ENCODE data around the gene SLC44A5. TPM values are rescaled to one million over a fixed set of nuclear protein-coding genes. Genes with fewer than 3 reads are reported as not detected.
"Not testable (repeated sequence)": the region's sequence is repeated elsewhere in the genome, so short reads cannot be mapped to it uniquely, and the experiment has no call there.

SLC44A5 gene
- total RNA-seq, 1 experiment from 2014 or later: 5.9 TPM

- DNase-seq (ENCODE audit: extremely low read depth, low read depth): no peak
Measured at GRCh38 chr1:75528001-75528400, 82.9 kb downstream of the SLC44A5 start.

DNA sequence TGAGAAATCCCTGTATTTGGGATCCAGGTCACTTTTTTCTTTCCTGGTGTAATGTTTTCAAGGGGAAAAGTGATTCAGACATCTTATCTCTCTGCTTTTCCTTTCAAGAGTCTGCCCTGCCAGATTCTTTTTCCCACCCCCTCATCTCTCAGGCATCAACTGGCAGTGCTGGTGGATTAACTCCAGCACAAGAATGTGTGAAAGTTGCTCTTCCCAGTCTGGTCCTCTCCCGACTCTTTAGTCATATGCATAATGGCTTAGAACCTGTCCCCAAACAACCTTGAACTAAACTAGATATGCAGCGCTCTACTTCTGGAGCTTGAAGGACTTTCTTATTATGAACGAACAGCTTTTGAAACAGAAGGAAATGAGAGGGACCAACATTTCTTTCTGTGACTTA, 88.5 kb downstream of the SLC44A5 start:
- DNase-seq (ENCODE audit: extremely low read depth, low read depth): no peak

GRCh38 chr1:75521658-75522057, 89.3 kb downstream of the SLC44A5 start:
- no peak for DNase-seq (ENCODE audit: extremely low read depth, low read depth)

DNA sequence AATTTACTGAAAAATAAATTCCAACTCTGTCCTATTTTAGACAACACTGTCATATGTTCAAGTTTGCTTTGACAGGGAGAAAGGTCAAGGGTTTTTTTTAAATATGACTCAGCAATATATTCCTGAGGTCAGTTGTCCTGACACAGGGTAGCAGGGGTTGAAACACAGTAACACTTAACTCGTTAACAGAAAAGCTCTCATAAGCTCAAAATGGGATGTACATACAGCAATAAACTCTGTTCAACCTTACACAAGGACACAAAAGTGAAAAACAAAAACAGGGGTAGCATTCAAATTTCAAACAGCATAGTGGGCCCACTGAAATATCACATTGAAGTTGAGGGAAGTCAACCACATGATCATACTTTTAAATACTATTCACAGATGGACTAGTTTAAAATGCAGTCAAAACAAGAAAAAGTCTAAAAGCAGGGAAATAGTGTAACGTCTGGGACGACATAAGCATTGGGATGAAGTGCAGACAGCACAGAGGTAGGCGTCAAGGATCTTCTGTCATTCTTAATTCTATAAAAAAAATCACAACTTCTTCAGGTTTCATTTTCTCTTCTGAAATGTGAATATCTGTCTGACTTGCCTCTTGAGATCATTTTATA, 89.9 kb downstream of the SLC44A5 start:
- peak; percentile 3 for DNase-seq (ENCODE audit: extremely low read depth, low read depth)

DNA sequence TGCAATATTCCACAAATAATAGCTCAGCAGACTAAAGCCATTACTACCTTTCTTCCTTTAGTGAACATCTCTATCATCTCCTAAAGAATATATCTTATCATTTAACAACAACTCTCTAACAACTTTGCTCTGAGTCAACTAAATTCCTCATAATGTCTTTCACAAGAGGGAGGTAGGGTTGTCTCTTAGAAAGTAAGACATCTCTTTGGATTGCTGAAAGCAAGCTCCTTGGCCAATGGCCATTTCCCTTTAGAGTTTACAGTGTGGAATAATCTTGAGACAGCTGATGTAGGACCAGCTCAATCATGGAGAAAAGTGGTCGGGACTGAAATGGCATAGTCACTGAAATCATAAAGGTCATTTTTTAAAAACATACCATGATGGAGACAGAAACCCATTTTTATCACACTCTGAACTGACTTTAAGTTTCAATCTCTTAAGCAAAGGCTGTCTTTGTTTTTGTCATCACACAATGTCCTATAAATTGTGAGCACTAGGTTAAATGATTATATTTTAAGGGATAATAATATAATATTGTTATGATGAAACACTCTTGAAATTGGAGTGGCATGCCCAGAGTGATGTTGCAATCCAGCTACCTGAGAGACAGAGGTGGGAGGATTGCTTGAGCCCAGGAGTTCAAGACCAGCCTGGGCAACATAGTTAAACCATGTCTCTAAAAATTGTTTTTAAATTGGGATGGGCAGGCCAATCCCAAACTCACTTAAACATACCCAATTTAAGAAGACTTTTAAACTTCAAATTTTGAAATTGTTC, 91.1 kb downstream of the SLC44A5 start:
- no peak for DNase-seq (ENCODE audit: extremely low read depth, low read depth)

DNA sequence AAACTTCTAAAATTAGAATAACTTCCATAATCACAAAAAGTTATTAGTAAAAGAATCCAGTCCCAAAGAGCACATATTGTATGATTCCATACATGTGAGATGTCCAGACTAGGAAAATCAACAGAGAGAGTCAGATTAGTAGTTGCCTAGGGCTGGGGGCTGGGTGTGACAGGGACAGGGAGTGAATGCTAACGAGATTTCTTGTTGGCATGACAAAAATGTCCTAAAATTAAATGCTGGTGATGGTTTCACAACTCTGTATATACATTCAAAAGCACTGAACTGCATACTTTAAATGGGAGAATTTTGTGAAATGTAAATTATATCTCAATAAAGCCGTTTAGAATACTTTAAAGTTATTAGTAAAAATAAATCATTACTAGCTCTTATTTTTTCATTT, 92.2 kb downstream of the SLC44A5 start:
- DNase-seq (ENCODE audit: extremely low read depth, low read depth): no peak

GRCh38 chr1:75514270-75514669, 96.6 kb downstream of the SLC44A5 start:
- DNase-seq (ENCODE audit: extremely low read depth, low read depth): no peak

DNA sequence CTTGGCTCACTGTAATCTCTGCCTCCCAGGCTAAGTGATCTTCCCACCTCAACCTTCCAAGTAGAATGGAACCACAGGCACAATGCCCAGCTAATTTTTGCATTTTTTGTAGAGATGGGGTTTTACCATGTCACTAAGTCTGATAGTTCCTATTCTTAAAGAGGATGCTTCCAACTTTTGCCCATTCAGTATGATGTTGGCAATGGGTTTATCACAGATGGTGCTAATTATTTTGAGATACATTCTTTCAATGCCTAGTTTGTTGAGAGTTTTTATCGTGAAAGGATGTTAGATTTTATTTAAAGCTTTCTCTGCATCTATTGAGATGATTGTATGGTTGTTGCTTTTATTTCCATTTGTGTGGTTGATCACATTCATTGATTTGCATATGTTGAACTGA, 103.9 kb downstream of the SLC44A5 start:
- no peak for DNase-seq (ENCODE audit: extremely low read depth, low read depth)

GRCh38 chr1:75503221-75503974, 107.5 kb downstream of the SLC44A5 start:
- DNase-seq (ENCODE audit: extremely low read depth, low read depth): no peak

- DNase-seq (ENCODE audit: extremely low read depth, low read depth): no peak
Measured at GRCh38 chr1:75502776-75503175, 108.1 kb downstream of the SLC44A5 start.

DNA sequence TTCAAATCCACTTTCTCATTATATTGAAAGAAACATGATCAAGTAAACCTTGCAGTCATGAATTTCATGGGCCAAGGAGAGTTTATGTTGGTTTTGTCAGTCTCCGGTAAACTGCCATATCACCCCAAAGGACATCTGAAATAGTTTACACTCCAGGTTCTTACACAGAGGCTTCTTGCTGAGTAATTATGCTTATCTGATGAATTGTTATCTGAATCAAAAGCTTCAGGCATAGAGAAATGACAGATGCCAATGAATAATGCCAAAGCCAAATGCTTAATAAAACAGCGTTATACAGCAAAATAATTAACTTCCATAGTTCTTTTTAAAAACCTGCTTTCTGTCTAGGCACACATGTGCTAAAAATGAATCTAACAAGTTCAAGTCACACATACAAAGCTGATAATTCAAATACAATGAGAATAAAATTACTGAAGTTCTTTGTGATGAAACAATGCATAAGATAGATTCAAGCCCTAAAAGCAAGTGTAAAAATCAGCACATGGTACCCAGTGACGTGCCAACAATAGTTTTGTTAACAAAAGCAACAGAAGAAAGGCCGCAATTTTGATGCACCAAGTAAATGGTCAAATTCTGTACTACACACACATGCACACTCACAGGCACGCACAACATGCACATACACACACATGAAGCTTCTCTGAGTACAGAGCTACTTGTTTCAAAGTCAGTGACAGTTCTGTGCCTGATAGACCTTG, 109.2 kb downstream of the SLC44A5 start:
- DNase-seq (ENCODE audit: extremely low read depth, low read depth): no peak

- no peak for DNase-seq (ENCODE audit: extremely low read depth, low read depth)
Measured at GRCh38 chr1:75492011-75492410, 118.9 kb downstream of the SLC44A5 start.

- DNase-seq (ENCODE audit: extremely low read depth, low read depth): no peak
Measured at GRCh38 chr1:75487399-75487798, 123.5 kb downstream of the SLC44A5 start.

- DNase-seq (ENCODE audit: extremely low read depth, low read depth): no peak
Measured at GRCh38 chr1:75484789-75485188, 126.1 kb downstream of the SLC44A5 start.

- DNase-seq (ENCODE audit: extremely low read depth, low read depth): no peak
Measured at GRCh38 chr1:75482951-75483350, 128.0 kb downstream of the SLC44A5 start.

- not testable (repeated sequence) for DNase-seq (ENCODE audit: extremely low read depth, low read depth)
Measured at GRCh38 chr1:75476486-75476885, 134.4 kb downstream of the SLC44A5 start.

DNA sequence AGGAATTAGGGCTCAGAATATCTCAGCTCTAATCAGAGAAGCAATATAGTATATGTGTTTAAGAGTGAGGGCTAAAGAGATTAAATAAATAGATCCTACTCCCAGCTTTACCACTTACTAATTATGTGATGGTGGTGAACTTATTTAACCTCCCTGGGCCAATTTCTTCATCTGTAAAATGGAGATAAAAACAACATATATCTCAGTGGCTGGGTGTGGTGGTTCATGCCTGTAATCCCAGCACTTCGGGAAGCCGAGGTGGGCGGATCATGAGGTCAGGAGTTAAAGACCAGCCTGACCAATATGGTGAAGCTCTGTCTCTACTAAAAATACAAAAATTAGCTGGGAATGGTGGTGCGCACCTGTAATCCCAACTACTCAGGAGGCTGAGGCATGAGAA, 135.2 kb downstream of the SLC44A5 start:
- no peak for DNase-seq (ENCODE audit: extremely low read depth, low read depth)

- DNase-seq (ENCODE audit: extremely low read depth, low read depth): no peak
Measured at GRCh38 chr1:75472971-75473603, 137.8 kb downstream of the SLC44A5 start.

DNA sequence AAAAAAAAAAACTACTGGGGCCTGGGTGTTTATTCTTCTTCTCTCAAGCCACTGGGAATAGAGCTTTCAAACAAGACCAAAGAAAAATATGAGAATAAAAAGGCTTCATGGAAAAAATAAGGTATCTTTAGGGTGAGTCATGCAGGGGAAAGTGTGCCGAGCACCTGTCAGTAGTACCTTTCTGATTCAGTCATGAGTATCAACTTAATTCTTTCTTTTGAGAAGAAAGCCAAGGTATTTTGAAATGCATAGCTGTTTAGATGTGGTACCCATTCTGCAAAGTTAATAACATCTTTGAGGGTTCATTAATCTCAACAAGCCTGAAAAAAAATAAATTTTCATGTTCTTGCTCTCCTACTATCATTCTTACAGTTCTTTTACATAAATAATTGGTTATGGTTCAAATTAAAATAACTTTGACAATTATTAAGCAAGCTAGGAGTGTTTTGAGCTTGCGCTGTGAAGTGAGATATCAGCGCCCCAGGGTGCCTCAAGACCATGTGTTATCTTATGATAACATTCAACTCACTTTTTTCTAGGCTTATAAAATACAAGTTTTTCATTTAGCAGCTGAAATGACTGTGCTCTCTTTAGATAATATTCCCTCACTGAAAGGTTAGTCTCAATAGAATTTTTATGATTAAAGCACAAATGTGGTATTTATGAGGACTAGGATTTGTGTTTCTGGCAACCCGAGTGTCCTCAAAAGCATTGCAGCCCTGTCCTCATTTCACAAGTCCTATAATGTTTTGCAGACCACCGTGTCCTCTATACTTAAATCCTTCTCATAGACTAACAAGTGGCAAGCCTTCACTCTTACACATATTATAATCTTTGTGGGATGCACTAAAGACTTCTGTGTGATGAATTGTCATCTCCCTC, 138.6 kb downstream of the SLC44A5 start:
- no peak for DNase-seq (ENCODE audit: extremely low read depth, low read depth)

DNA sequence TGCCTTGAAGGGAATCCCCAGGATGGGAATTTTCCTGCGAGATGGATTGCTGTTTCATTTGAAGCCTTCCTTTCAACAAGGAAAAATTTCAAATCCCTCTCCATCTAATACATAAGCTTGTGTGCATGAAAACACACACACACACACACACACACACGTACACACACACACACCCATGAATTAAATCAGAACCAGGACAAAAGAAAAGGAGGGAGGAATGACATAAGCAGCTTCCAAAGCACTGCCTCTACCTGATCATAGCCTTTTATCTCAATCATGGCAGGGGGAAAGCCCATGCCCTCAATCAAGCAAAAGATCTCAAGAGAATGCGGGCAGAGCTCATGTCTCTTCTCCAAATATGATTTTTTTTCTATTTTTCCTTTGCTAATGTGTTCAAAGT, 139.7 kb downstream of the SLC44A5 start:
- no peak for DNase-seq (ENCODE audit: extremely low read depth, low read depth)

Measured in NCI-H460 (cell line).